Measurements from ENCODE around the gene FMO3.

FMO3 gene

GRCh38 chr1:171084091-171084490 lies 6.6 kb upstream of the FMO3 start:
- peaks cover 0 to 5% of the 10 kb centered on the region in 2 donors for H3K4me1 ChIP-seq (ENCODE audit: control insufficient read depth in 1 of 2, insufficient read depth in 2 of 2, low read length in 2 of 2)
- H3K36me3 ChIP-seq (ENCODE audit: control insufficient read depth in 1 of 2, insufficient read depth in 2 of 2, low read length in 2 of 2): no peaks in the 10 kb centered on the region
- no peak overlapping the region for H3K27ac ChIP-seq (ENCODE audit: low read length)
- H3K27me3 ChIP-seq (ENCODE audit: low read depth, low read length): no peaks in the 10 kb centered on the region
- no peak overlapping the region for H3K4me3 ChIP-seq (ENCODE audit: low read depth in 1 of 2, low read length in 2 of 2)
- no peaks in the 10 kb centered on the region for H3K9me3 ChIP-seq (ENCODE audit: control insufficient read depth in 1 of 2, low read length in 2 of 2)

- Histone ChIP-seq H3K27ac (ENCODE audit: low read length) (no peak overlapping the region), H3K4me3 (ENCODE audit: low read depth in 1 of 2, low read length in 2 of 2) (no peak overlapping the region), H3K36me3 (ENCODE audit: control insufficient read depth in 1 of 2, insufficient read depth in 2 of 2, low read length in 2 of 2) (no peaks in the 10 kb centered on the region), H3K4me1 (ENCODE audit: control insufficient read depth in 1 of 2, insufficient read depth in 2 of 2, low read length in 2 of 2) (peaks cover 0 to 5% of the 10 kb centered on the region in 2 donors), H3K27me3 (ENCODE audit: low read depth, low read length) (no peaks in the 10 kb centered on the region), H3K9me3 (ENCODE audit: control insufficient read depth in 1 of 2, low read length in 2 of 2) (no peaks in the 10 kb centered on the region)
Measured at GRCh38 chr1:171084870-171085269, 5.8 kb upstream of the FMO3 start.

GRCh38 chr1:171087896-171088295 lies 2.8 kb upstream of the FMO3 start:
- no peaks in the 10 kb centered on the region for H3K4me1 ChIP-seq (ENCODE audit: control insufficient read depth in 1 of 2, insufficient read depth in 2 of 2, low read length in 2 of 2)
- H3K9me3 ChIP-seq (ENCODE audit: control insufficient read depth in 1 of 2, low read length in 2 of 2): no peaks in the 10 kb centered on the region
- no peaks in the 10 kb centered on the region for H3K36me3 ChIP-seq (ENCODE audit: control insufficient read depth in 1 of 2, insufficient read depth in 2 of 2, low read length in 2 of 2)
- no peaks in the 10 kb centered on the region for H3K27me3 ChIP-seq (ENCODE audit: low read depth, low read length)
- H3K27ac ChIP-seq (ENCODE audit: low read length): no peak overlapping the region
- H3K4me3 ChIP-seq (ENCODE audit: low read depth in 1 of 2, low read length in 2 of 2): no peak overlapping the region

- no peaks in the 10 kb centered on the region for H3K27me3 ChIP-seq (ENCODE audit: low read depth, low read length)
- no peak overlapping the region for H3K27ac ChIP-seq (ENCODE audit: low read length)
- H3K4me3 ChIP-seq (ENCODE audit: low read depth in 1 of 2, low read length in 2 of 2): no peak overlapping the region
- no peaks in the 10 kb centered on the region for H3K4me1 ChIP-seq (ENCODE audit: control insufficient read depth in 1 of 2, insufficient read depth in 2 of 2, low read length in 2 of 2)
- no peaks in the 10 kb centered on the region for H3K9me3 ChIP-seq (ENCODE audit: control insufficient read depth in 1 of 2, low read length in 2 of 2)
- H3K36me3 ChIP-seq (ENCODE audit: control insufficient read depth in 1 of 2, insufficient read depth in 2 of 2, low read length in 2 of 2): no peaks in the 10 kb centered on the region
Measured at GRCh38 chr1:171103862-171104261, 13.2 kb downstream of the FMO3 start.

- Histone ChIP-seq H3K4me1 (ENCODE audit: control insufficient read depth in 1 of 2, insufficient read depth in 2 of 2, low read length in 2 of 2) (no peaks in the 10 kb centered on the region), H3K4me3 (ENCODE audit: low read depth in 1 of 2, low read length in 2 of 2) (no peak overlapping the region), H3K9me3 (ENCODE audit: control insufficient read depth in 1 of 2, low read length in 2 of 2) (no peaks in the 10 kb centered on the region), H3K36me3 (ENCODE audit: control insufficient read depth in 1 of 2, insufficient read depth in 2 of 2, low read length in 2 of 2) (no peaks in the 10 kb centered on the region), H3K27ac (ENCODE audit: low read length) (no peak overlapping the region), H3K27me3 (ENCODE audit: low read depth, low read length) (no peaks in the 10 kb centered on the region)
Measured at GRCh38 chr1:171107262-171107940, 16.7 kb downstream of the FMO3 start.

- Histone ChIP-seq H3K27ac (ENCODE audit: low read length) (no peak overlapping the region), H3K9me3 (ENCODE audit: control insufficient read depth in 1 of 2, low read length in 2 of 2) (no peaks in the 10 kb centered on the region), H3K4me3 (ENCODE audit: low read depth in 1 of 2, low read length in 2 of 2) (no peak overlapping the region), H3K36me3 (ENCODE audit: control insufficient read depth in 1 of 2, insufficient read depth in 2 of 2, low read length in 2 of 2) (no peaks in the 10 kb centered on the region), H3K4me1 (ENCODE audit: control insufficient read depth in 1 of 2, insufficient read depth in 2 of 2, low read length in 2 of 2) (no peaks in the 10 kb centered on the region), H3K27me3 (ENCODE audit: low read depth, low read length) (no peaks in the 10 kb centered on the region)
Measured at GRCh38 chr1:171107969-171108368, 17.3 kb downstream of the FMO3 start.

- H3K36me3 ChIP-seq (ENCODE audit: control insufficient read depth in 1 of 2, insufficient read depth in 2 of 2, low read length in 2 of 2): no peaks in the 10 kb centered on the region
- H3K27me3 ChIP-seq (ENCODE audit: low read depth, low read length): no peaks in the 10 kb centered on the region
- H3K27ac ChIP-seq (ENCODE audit: low read length): no peak overlapping the region
- no peak overlapping the region for H3K4me3 ChIP-seq (ENCODE audit: low read depth in 1 of 2, low read length in 2 of 2)
- H3K4me1 ChIP-seq (ENCODE audit: control insufficient read depth in 1 of 2, insufficient read depth in 2 of 2, low read length in 2 of 2): no peaks in the 10 kb centered on the region
- H3K9me3 ChIP-seq (ENCODE audit: control insufficient read depth in 1 of 2, low read length in 2 of 2): no peaks in the 10 kb centered on the region
Measured at GRCh38 chr1:171109966-171110365, 19.3 kb downstream of the FMO3 start.

GRCh38 chr1:171110621-171111326 lies 20.1 kb downstream of the FMO3 start:
- Histone ChIP-seq H3K27ac (ENCODE audit: low read length) (no peak overlapping the region), H3K36me3 (ENCODE audit: control insufficient read depth in 1 of 2, insufficient read depth in 2 of 2, low read length in 2 of 2) (no peaks in the 10 kb centered on the region), H3K4me1 (ENCODE audit: control insufficient read depth in 1 of 2, insufficient read depth in 2 of 2, low read length in 2 of 2) (no peaks in the 10 kb centered on the region), H3K27me3 (ENCODE audit: low read depth, low read length) (no peaks in the 10 kb centered on the region), H3K9me3 (ENCODE audit: control insufficient read depth in 1 of 2, low read length in 2 of 2) (no peaks in the 10 kb centered on the region), H3K4me3 (ENCODE audit: low read depth in 1 of 2, low read length in 2 of 2) (no peak overlapping the region)

GRCh38 chr1:171112119-171112518 lies 21.4 kb downstream of the FMO3 start:
- Histone ChIP-seq H3K27ac (ENCODE audit: low read length) (no peak overlapping the region), H3K4me1 (ENCODE audit: control insufficient read depth in 1 of 2, insufficient read depth in 2 of 2, low read length in 2 of 2) (no peaks in the 10 kb centered on the region), H3K4me3 (ENCODE audit: low read depth in 1 of 2, low read length in 2 of 2) (no peak overlapping the region), H3K27me3 (ENCODE audit: low read depth, low read length) (no peaks in the 10 kb centered on the region), H3K9me3 (ENCODE audit: control insufficient read depth in 1 of 2, low read length in 2 of 2) (no peaks in the 10 kb centered on the region), H3K36me3 (ENCODE audit: control insufficient read depth in 1 of 2, insufficient read depth in 2 of 2, low read length in 2 of 2) (no peaks in the 10 kb centered on the region)

GRCh38 chr1:171113382-171113781 lies 22.7 kb downstream of the FMO3 start:
- H3K9me3 ChIP-seq (ENCODE audit: control insufficient read depth in 1 of 2, low read length in 2 of 2): no peaks in the 10 kb centered on the region
- no peak overlapping the region for H3K4me3 ChIP-seq (ENCODE audit: low read depth in 1 of 2, low read length in 2 of 2)
- no peak overlapping the region for H3K27ac ChIP-seq (ENCODE audit: low read length)
- H3K36me3 ChIP-seq (ENCODE audit: control insufficient read depth in 1 of 2, insufficient read depth in 2 of 2, low read length in 2 of 2): no peaks in the 10 kb centered on the region
- no peaks in the 10 kb centered on the region for H3K4me1 ChIP-seq (ENCODE audit: control insufficient read depth in 1 of 2, insufficient read depth in 2 of 2, low read length in 2 of 2)
- H3K27me3 ChIP-seq (ENCODE audit: low read depth, low read length): no peaks in the 10 kb centered on the region

GRCh38 chr1:171115280-171115897 lies 24.7 kb downstream of the FMO3 start:
- Histone ChIP-seq H3K27me3 (ENCODE audit: low read depth, low read length) (no peaks in the 10 kb centered on the region), H3K27ac (ENCODE audit: low read length) (no peak overlapping the region), H3K9me3 (ENCODE audit: control insufficient read depth in 1 of 2, low read length in 2 of 2) (no peaks in the 10 kb centered on the region), H3K4me1 (ENCODE audit: control insufficient read depth in 1 of 2, insufficient read depth in 2 of 2, low read length in 2 of 2) (no peaks in the 10 kb centered on the region), H3K36me3 (ENCODE audit: control insufficient read depth in 1 of 2, insufficient read depth in 2 of 2, low read length in 2 of 2) (no peaks in the 10 kb centered on the region), H3K4me3 (ENCODE audit: low read depth in 1 of 2, low read length in 2 of 2) (no peak overlapping the region)

All from muscle layer of duodenum (tissue), 2 donors.